OCI-LY3 (cell line): ENCODE results near the gene CCDC71.

ENCODE experiments used
- EZH2phosphoT487 ChIP-seq: fragments of 200-600 bp; shearing (Covaris generic); IDR thresholded peaks from 2 replicates; pipeline ENCODE4 v1.6.1; 2018; ENCODE audit warnings: antibody characterized with exemption, mixed run types, low read depth
- TF ChIP-seq, protein P1 (sequence below): fragments of 200-600, 300-600 bp; sonication (generic); IDR thresholded peaks from 2 replicates; pipeline ENCODE4 v1.5.1; 2014; ENCODE audit warnings: antibody characterized with exemption, low read length, low read depth

DNA sequence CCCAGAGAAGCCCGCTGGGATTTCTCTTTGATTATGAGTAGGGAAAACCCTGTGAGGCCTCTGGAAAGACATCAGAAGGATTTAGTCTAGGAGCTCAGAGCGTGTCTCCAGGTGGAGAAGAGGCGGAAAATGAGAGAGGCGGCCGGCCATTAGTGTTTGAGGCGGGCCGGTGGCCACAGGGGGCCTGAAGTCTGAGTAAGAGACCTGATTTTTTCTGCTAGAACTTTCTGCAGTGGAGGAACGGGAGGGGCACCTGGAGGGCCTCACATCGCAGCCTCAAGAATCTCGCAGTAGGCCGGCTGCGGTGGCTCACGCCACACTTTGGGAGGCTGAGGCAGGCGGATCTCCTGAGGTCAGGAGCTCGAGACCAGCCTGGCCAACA, 33.8 kb upstream of the CCDC71 start:
- TF ChIP-seq, protein P1, sequence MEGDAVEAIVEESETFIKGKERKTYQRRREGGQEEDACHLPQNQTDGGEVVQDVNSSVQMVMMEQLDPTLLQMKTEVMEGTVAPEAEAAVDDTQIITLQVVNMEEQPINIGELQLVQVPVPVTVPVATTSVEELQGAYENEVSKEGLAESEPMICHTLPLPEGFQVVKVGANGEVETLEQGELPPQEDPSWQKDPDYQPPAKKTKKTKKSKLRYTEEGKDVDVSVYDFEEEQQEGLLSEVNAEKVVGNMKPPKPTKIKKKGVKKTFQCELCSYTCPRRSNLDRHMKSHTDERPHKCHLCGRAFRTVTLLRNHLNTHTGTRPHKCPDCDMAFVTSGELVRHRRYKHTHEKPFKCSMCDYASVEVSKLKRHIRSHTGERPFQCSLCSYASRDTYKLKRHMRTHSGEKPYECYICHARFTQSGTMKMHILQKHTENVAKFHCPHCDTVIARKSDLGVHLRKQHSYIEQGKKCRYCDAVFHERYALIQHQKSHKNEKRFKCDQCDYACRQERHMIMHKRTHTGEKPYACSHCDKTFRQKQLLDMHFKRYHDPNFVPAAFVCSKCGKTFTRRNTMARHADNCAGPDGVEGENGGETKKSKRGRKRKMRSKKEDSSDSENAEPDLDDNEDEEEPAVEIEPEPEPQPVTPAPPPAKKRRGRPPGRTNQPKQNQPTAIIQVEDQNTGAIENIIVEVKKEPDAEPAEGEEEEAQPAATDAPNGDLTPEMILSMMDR = no peak
- TF ChIP-seq EZH2phosphoT487 = no peak
